HG03520 (cell line): ENCODE results near the gene ZNF469.

Experiments
- ATAC-seq: cut with Tn5 transposase; IDR thresholded peaks from one replicate; pipeline ENCODE4 v1.9.1; 2021; ENCODE audit warnings: mild to moderate bottlenecking, moderate library complexity; ENCODE audit not compliant: unreplicated experiment

ZNF469 gene

DNA sequence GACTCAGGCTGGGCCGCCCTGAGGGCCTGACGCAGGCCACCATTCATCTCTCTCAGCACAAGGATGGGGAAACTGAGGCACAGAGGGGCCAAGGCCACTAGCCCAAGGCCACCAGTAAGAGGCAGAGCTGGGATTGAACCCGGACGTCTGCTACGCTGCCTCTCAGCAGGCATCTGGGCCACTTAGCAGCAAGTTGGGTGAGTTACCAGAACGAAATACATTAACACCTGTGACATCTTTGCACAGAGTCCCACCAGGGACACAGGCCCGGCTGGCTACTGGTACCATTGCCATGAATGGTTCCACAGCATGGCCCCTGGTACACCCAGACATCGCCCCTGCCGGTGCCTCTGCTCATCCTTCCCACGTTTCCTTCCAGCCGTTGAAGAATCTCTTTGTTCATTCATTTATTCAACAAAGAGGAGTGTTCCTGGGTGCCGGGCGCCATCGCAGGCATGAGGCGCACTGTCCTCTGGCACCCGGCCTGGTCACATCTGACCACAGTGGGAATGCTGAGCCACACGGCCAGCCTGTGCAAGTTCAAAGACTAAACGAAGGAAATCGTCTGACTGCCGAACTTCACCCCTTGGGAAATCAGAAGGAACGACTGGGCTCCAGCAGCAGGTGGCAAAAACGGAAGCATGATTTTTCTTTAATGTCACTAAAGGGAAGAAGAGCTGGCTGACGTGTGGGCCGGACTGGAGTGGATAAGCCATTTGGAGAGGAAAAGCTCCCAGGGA lies 7.4 kb upstream of the ZNF469 start:
- ATAC-seq, result no peak

GRCh38 chr16:88375996-88376834 lies 6.5 kb upstream of the ZNF469 start:
- ATAC-seq, result no peak

- no peak for ATAC-seq
Observed at GRCh38 chr16:88376835-88377726, 5.7 kb upstream of the ZNF469 start.

DNA sequence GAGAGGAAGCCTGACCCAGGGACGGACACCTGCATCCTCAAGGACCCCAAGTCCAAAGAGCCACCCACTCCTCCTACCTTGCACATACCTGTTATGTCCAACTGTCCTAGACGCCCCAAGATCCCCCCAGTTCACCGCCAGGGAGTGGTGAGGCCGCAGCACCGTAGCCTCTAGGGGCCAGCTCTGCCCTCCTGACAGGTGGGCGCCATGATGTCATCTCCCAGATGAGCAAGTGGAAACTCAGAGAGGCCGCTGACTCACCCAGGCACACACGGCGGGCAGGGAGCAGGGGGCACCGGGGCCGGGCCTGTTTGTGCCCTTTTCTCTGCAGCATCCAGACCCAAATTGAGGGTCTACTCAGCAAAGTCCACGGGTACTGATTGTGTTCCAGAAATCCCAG lies 4.8 kb upstream of the ZNF469 start:
- ATAC-seq, result no peak

DNA sequence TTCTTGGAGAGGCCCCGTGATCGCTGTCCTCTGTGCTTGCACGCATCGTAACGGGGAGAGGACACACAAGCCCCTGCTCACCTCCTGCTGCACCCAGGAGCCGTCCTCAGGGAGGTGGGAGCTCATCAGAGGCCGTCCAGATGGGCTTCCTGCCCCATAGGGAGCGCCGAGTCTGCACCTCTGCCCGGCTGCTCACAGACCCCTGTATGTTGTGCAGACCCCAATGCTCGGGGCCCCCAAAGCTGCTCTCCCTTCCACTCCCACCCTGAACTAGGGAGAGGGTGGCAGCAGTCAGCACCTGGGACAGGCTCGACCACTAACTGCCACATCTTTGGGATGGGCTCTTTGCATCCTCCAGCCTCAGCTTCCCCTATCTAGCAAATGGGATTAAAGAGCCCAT lies 4.4 kb upstream of the ZNF469 start:
- no peak for ATAC-seq

- no peak for ATAC-seq
Observed at GRCh38 chr16:88378836-88379693, 3.7 kb upstream of the ZNF469 start.

- ATAC-seq, result no peak
Observed at GRCh38 chr16:88379694-88380040, 3.1 kb upstream of the ZNF469 start.

DNA sequence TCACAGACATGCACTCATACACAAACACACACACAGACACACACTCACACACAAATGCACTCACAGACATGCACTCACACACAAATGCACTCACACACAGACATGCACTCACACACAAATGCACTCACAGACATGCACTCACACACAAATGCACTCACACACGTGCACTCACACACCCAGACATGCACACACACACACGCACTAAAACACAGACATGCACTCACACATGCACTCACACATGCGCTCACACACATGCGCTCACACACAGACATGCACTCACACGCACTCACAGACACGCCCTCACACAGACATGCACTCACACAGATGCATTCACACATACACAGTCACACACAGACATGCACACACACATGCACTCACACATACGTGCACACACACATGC lies 2.7 kb upstream of the ZNF469 start:
- ATAC-seq, result no peak

GRCh38 chr16:88380619-88381018 lies 2.1 kb upstream of the ZNF469 start:
- ATAC-seq, result no peak

GRCh38 chr16:88381820-88382451 lies 823 bp upstream of the ZNF469 start:
- ATAC-seq, result no peak

- no peak for ATAC-seq
Observed at GRCh38 chr16:88383401-88384221, 852 bp downstream of the ZNF469 start.

- no peak for ATAC-seq
Observed at GRCh38 chr16:88384222-88385111, 1.7 kb downstream of the ZNF469 start.

DNA sequence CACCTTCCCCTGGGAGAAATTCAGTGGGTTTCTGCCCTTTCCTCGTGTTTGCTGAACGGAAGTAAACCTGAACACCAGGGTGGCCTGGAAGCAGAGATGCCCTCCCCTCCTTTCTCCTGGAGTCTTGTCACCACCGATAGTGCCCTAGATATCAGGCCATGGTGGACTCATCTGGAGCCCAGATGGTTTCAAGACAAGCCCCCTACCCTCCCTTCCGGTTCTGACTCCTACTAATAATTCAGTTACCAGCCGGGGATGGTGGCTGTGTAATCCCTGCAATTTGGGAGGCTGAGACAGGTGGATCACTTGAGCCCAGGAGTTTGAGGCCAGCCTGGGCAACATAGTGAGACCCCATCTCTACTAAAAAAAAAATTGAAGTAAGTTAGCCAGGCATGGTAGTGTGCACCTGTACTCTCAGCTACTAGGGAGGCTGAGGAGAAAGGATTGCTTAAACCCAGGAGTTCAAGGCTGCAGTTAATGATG lies 2.4 kb downstream of the ZNF469 start:
- ATAC-seq, result no peak

- no peak for ATAC-seq
Observed at GRCh38 chr16:88385831-88386815, 3.4 kb downstream of the ZNF469 start.

DNA sequence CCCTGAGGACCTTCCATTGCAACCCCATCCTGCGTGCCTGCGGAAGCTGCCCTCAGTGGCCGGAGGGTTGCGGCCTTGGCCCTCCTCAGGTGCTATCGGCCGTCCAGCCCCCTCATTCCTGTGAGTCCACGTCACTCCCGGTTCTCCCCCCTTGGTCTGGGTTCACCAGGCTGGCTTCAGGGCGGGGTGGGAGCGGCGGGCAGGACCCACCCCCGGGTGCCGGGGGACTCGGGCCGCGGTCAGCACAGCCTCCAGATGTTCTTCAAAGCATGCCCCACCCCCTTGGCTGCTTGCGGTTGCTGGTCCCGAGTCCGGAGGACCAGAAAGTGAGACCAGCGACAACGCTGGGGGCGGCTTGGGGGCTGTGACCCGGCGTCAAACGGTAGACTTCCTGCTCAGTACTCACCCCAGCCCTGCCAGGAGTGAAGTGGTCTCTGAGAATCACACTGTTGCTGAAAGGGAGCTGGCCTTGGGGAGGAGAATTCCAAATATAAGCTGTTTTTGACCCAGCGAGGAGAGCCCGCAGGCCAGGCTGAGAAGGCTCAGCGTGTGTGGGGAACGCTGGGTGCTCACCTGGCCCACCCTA lies 4.5 kb downstream of the ZNF469 start:
- no peak for ATAC-seq

GRCh38 chr16:88387941-88388627 lies 5.3 kb downstream of the ZNF469 start:
- no peak for ATAC-seq
